Subcutaneous abdominal adipose tissue (tissue), 5 donors: ENCODE data around the gene SLC13A3.

Experiments
- H3K27ac ChIP-seq: one replicate; pipeline ENCODE4 v1.7.0; 2013; ENCODE audit warnings: low read depth, mild to moderate bottlenecking, inconsistent platforms, low read length, moderate library complexity
- H3K27me3 ChIP-seq, 5 donors: one replicate each; pipeline ENCODE4 v1.7.0; 2013; ENCODE audit warnings: low read length in 5 of 5, inconsistent platforms in 1 of 5; ENCODE audit not compliant: control insufficient read depth in 5 of 5, insufficient read depth in 4 of 5
- H3K36me3 ChIP-seq, 5 donors: one replicate each; pipeline ENCODE4 v1.7.0; 2013; ENCODE audit warnings: low read length in 5 of 5; ENCODE audit not compliant: control insufficient read depth in 5 of 5, insufficient read depth in 5 of 5
- H3K4me1 ChIP-seq, 5 donors: one replicate each; pipeline ENCODE4 v1.7.0; 2013; ENCODE audit warnings: low read length in 5 of 5, mild to moderate bottlenecking in 3 of 5, moderate library complexity in 1 of 5; ENCODE audit not compliant: control insufficient read depth in 5 of 5, insufficient read depth in 5 of 5
- H3K4me3 ChIP-seq, 5 donors: one replicate each; pipeline ENCODE4 v1.7.0; 2013; ENCODE audit warnings: low read length in 5 of 5, low read depth in 1 of 5
- H3K9ac ChIP-seq, 5 donors: one replicate each; pipeline ENCODE4 v1.7.0; 2013; ENCODE audit warnings: low read length in 5 of 5, mild to moderate bottlenecking in 4 of 5, moderate library complexity in 3 of 5
- H3K9me3 ChIP-seq, 5 donors: one replicate each; pipeline ENCODE4 v1.7.0; 2013; ENCODE audit warnings: low read length in 5 of 5; ENCODE audit not compliant: control insufficient read depth in 5 of 5
- donor health status: healthy.
- donor health status: healthy.
- donor health status: healthy.
- donor health status: healthy.
- donor health status: healthy.

SLC13A3 gene

DNA sequence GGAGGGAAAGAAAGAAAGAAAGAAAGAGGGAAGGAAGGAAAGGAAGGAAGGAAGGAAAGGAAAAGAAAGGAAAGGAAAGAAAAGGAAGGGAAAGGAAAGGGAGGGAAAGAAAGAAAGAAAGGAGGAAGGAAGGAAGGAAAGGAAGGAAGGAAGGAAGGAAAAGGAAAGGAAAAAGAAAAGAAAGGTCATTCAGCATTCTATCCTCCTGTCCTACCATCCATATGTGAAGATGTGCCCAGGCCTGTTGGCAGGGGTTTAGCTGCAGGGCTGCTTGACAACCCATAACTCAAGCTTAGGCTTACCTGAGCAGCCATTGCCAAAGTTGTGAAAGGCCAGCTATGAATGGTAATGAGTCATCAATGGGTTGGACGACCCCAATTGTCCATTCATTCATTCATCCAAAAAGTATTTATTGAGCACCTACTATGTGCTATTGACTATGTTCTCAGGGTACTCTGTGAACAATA lies 50.9 kb downstream of the SLC13A3 start:
- H3K36me3 ChIP-seq, result no peaks in the 10 kb centered on the region
- H3K9ac ChIP-seq, result no peak overlapping the region
- no peak overlapping the region for H3K4me3 ChIP-seq
- no peak overlapping the region for H3K27ac ChIP-seq
- no peaks in the 10 kb centered on the region for H3K9me3 ChIP-seq
- no peaks in the 10 kb centered on the region for H3K27me3 ChIP-seq
- no peaks in the 10 kb centered on the region for H3K4me1 ChIP-seq

DNA sequence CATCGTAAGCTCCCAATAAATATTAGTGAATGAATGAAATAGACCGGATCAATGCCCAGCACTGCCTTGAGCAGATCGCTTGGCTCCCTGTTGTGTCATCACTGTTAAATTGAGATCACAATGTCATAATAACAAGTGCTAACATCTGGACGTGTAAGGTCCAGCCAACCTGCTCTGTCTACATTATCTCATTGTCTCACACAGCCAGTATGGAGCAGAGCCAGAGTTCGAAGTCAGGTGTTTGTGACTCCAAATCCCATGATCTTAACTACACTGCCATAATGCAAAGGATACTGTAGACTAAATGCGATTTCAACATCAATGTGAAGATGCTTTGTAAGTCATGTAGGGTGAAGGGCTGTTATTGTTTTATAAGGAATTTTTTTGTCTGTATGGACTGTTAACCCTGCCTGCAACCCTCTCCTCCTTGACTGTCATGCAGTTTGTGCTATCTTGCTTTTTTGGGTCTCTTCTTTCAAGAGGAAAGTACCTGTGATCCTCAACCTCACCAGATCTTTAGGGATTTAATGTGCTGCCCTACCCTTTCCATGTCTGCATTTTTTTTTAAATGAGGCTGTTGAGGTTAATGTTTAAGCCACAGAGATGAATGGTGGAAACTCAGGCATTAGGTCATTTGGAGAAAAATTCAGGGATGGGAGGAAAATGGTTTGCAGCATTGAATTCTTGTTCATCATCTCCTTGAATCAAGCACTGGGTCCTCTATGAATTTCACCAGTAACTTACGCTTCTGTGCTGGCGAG lies 51.9 kb downstream of the SLC13A3 start:
- no peaks in the 10 kb centered on the region for H3K27me3 ChIP-seq
- no peaks in the 10 kb centered on the region for H3K4me1 ChIP-seq
- no peak overlapping the region for H3K27ac ChIP-seq
- H3K36me3 ChIP-seq, result no peaks in the 10 kb centered on the region
- H3K9me3 ChIP-seq, result no peaks in the 10 kb centered on the region
- no peak overlapping the region for H3K9ac ChIP-seq
- no peak overlapping the region for H3K4me3 ChIP-seq

DNA sequence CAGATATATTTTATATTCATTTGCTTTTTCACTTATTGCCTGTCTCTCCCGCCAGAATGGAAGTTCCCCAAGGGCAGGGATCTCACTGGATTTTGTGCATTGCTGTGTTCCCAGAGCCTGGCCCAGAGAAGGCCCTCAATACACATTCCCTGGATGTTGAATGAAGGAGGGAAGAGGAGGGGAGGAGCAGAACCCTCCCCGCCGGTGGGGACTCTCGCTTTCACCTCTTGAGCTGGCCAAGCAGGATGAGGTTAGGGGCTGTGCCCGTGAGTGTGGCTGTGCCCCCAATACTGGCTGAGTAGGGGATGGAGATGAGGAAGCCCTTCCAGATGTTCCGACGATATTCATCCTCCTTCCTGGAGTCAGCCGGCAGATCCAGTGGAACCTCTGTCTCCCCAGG lies 55.3 kb downstream of the SLC13A3 start:
- no peaks in the 10 kb centered on the region for H3K4me1 ChIP-seq
- H3K36me3 ChIP-seq, result no peaks in the 10 kb centered on the region
- no peak overlapping the region for H3K27ac ChIP-seq
- H3K4me3 ChIP-seq, result no peak overlapping the region
- H3K9ac ChIP-seq, result no peak overlapping the region
- H3K9me3 ChIP-seq, result no peaks in the 10 kb centered on the region
- H3K27me3 ChIP-seq, result no peaks in the 10 kb centered on the region

DNA sequence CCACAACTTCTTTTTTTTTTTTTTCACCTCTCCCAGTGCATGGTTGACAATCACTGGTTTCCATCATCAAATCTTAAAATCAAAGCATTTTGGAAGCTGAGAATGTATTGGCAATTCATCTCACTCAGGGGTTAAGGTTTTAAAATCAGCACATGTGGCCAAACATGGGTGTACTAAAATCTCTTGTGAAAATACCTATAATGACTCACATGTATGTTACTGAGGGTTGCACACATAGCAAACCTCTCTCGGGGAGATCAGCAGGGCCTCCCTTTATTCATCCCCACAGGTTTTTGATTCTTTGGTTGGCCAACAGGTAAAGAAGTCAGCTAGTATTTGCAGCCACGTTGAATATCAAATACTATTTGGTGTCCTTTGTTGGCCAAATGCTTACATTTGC lies 56.5 kb downstream of the SLC13A3 start:
- Histone ChIP-seq H3K27ac (no peak overlapping the region), H3K9me3 (no peaks in the 10 kb centered on the region), H3K9ac (no peak overlapping the region), H3K4me1 (no peaks in the 10 kb centered on the region), H3K27me3 (no peaks in the 10 kb centered on the region), H3K36me3 (no peaks in the 10 kb centered on the region), H3K4me3 (no peak overlapping the region)

DNA sequence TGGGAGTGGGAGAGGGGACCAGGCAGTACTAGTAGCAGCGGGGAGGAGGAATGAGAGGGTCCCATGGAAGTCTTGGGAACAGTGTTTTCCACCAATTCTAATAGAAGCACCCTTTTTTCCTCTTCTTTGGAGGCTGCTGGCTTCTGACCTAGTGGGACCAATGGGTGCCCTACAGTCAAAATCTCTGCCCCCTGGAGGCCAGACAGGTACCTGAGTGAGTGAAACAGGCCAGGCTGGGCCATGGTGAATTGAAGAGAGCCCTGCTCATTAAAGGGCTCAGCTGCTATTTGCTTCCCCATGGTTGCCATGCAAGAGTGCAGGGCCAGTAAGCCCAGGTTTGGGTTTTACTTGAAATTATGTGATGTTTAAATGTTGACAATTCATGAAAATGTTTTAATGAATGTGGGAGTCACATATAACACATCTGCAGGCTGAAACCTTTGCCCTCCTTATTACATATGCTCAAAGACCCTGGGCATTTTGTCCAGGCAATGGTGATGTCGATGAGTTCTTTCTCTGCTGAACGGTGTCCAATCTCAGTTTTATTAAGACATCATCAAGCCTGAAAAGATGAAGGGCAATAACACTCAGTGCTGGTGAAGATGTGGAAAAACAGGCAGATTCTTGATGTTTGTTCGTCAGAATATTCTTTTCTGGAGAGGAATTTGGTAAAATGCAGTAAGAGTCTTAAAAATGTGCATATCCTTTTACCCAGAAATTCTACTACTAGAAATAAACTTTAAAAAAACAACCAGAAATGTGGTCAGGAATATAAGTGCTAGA lies 58.5 kb downstream of the SLC13A3 start:
- Histone ChIP-seq H3K9me3 (no peaks in the 10 kb centered on the region), H3K4me1 (no peaks in the 10 kb centered on the region), H3K9ac (no peak overlapping the region), H3K27ac (no peak overlapping the region), H3K4me3 (no peak overlapping the region), H3K36me3 (no peaks in the 10 kb centered on the region), H3K27me3 (no peaks in the 10 kb centered on the region)

DNA sequence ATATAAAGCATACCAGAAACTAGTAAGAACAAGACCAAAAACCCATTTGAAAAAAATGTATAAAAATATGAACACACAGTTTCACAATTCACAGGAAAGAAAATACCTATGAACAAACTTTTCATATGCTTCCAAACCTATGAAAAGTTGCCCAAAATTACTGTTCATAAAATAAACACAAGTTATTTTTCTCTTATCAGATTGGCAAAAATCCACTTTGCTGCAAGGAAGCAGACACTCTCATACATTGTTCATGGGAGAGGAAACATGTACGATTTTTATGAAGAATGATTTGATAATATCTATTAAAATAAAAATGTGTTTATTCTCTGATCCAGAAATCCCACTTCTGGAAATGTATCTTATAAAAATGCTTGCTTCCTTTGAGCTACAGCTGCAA lies 60.8 kb downstream of the SLC13A3 start:
- Histone ChIP-seq H3K27me3 (no peaks in the 10 kb centered on the region), H3K36me3 (no peaks in the 10 kb centered on the region), H3K4me3 (no peak overlapping the region), H3K4me1 (no peaks in the 10 kb centered on the region), H3K9me3 (no peaks in the 10 kb centered on the region), H3K9ac (no peak overlapping the region), H3K27ac (no peak overlapping the region)

DNA sequence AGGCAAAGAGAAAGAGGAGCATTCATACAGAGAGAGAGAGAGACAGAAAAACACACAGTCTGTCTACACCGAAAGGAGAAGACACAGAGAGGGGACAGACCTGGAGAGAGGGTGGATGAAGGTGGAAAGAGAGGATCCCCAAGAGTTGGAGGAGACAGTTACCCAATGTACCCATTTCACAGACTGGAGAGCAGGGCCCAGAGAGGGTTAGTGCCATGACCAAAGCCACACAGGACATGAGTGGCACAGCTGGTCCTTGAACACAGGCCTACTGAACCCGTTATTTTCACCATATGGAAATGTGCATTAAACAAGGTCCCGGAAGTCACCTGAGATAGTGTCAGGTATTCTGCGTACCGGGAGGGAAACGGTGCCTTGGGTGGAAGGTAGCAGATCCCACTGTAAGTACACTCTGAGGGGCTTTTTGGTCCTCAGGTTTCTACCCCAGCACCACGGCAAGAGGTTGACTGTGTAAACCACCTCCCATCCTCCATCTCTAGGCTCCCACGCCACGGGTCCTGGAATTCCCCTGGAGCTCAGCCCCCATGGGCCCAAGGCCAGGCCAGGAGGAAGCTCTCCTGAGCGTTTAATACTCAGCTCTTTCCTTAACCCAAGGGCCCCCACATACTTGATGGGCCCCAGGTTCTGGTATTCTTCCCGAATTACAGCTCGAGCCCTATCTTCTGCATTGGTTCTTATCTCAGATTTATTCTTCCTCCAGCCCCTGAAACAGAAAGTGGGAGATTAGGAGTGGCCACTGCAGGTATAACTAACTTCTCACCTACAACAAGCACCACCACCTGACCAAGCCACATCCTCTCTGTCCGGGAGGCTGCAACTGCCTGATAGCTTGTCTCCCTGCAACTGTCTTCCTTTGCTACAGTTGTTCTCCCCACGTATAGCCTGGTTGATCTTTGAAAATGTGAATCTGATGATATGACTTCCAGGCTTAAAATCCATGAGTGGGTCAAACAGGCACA lies 62.4 kb downstream of the SLC13A3 start:
- H3K27me3 ChIP-seq, result no peaks in the 10 kb centered on the region
- no peak overlapping the region for H3K4me3 ChIP-seq
- no peaks in the 10 kb centered on the region for H3K9me3 ChIP-seq
- H3K9ac ChIP-seq, result no peak overlapping the region
- no peak overlapping the region for H3K27ac ChIP-seq
- H3K36me3 ChIP-seq, result no peaks in the 10 kb centered on the region
- no peaks in the 10 kb centered on the region for H3K4me1 ChIP-seq

DNA sequence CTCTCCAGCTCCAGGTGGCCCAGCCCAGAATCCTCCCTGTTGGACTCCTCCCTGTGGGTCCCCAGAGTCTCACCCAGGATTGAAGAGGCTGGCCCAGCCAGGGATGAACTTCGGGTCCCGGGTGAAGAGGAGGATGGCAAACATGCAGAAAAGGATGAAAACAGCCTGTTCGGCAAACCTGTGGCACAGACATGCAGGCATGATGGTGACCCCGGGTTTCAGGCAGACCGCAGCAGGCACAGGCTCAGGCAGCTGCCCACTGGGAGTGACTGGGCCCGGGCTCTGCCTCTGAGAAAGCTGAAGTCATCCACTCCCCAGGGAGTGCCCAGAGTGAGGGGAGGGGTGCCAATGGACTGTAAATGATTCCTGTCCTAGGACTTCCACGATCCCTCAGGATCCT lies 63.3 kb downstream of the SLC13A3 start:
- H3K27me3 ChIP-seq, result no peaks in the 10 kb centered on the region
- no peak overlapping the region for H3K4me3 ChIP-seq
- no peak overlapping the region for H3K9ac ChIP-seq
- H3K36me3 ChIP-seq, result no peaks in the 10 kb centered on the region
- H3K9me3 ChIP-seq, result no peaks in the 10 kb centered on the region
- no peaks in the 10 kb centered on the region for H3K4me1 ChIP-seq
- no peak overlapping the region for H3K27ac ChIP-seq

DNA sequence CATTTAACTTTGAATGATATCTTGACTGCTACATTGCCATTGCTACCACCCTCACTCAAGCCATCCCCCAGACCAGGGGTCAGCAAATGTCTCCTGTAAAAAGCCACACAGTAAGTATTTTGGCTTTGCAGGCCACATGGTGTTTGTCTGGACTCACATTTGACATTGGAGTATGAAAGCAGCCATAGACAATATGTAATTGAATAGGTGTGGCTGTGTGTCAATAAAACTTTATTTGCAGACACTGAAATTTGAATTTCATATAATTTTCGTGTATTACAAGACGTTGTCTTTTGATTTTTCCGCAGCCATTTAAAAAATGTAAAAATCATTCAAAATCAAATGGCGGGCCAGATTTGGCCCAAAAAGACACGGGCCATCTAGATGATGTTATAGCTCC lies 64.5 kb downstream of the SLC13A3 start:
- Histone ChIP-seq H3K9ac (no peak overlapping the region), H3K36me3 (no peaks in the 10 kb centered on the region), H3K4me1 (no peaks in the 10 kb centered on the region), H3K4me3 (no peak overlapping the region), H3K27ac (no peak overlapping the region), H3K9me3 (no peaks in the 10 kb centered on the region), H3K27me3 (no peaks in the 10 kb centered on the region)
